Measurements from ENCODE around the gene HNF1A.

DNA sequence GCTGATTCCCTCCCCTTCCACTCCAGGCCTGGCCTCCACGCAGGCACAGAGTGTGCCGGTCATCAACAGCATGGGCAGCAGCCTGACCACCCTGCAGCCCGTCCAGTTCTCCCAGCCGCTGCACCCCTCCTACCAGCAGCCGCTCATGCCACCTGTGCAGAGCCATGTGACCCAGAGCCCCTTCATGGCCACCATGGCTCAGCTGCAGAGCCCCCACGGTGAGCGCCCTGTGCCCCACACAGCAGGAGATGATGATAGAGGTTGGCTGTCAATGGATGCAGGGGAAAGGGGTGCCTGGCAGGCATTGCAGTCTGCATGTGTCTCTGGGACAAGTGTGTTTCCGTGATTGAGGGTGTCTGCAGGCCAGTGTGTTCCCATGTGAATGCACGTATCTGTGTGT lies 19.1 kb downstream of the HNF1A start:
- TF ChIP-seq, protein P1, sequence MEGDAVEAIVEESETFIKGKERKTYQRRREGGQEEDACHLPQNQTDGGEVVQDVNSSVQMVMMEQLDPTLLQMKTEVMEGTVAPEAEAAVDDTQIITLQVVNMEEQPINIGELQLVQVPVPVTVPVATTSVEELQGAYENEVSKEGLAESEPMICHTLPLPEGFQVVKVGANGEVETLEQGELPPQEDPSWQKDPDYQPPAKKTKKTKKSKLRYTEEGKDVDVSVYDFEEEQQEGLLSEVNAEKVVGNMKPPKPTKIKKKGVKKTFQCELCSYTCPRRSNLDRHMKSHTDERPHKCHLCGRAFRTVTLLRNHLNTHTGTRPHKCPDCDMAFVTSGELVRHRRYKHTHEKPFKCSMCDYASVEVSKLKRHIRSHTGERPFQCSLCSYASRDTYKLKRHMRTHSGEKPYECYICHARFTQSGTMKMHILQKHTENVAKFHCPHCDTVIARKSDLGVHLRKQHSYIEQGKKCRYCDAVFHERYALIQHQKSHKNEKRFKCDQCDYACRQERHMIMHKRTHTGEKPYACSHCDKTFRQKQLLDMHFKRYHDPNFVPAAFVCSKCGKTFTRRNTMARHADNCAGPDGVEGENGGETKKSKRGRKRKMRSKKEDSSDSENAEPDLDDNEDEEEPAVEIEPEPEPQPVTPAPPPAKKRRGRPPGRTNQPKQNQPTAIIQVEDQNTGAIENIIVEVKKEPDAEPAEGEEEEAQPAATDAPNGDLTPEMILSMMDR (conservative IDR thresholded peaks at IDR 0.05): no peak
- no peak for TF ChIP-seq ZFX (IDR thresholded peaks at IDR 0.05)
